ENCODE results near the gene NKG7.
"Not testable (repeated sequence)": the region's sequence is repeated elsewhere in the genome, so short reads cannot be mapped to it uniquely, and the experiment has no call there.

Gene NKG7, protein sequence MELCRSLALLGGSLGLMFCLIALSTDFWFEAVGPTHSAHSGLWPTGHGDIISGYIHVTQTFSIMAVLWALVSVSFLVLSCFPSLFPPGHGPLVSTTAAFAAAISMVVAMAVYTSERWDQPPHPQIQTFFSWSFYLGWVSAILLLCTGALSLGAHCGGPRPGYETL

DNA sequence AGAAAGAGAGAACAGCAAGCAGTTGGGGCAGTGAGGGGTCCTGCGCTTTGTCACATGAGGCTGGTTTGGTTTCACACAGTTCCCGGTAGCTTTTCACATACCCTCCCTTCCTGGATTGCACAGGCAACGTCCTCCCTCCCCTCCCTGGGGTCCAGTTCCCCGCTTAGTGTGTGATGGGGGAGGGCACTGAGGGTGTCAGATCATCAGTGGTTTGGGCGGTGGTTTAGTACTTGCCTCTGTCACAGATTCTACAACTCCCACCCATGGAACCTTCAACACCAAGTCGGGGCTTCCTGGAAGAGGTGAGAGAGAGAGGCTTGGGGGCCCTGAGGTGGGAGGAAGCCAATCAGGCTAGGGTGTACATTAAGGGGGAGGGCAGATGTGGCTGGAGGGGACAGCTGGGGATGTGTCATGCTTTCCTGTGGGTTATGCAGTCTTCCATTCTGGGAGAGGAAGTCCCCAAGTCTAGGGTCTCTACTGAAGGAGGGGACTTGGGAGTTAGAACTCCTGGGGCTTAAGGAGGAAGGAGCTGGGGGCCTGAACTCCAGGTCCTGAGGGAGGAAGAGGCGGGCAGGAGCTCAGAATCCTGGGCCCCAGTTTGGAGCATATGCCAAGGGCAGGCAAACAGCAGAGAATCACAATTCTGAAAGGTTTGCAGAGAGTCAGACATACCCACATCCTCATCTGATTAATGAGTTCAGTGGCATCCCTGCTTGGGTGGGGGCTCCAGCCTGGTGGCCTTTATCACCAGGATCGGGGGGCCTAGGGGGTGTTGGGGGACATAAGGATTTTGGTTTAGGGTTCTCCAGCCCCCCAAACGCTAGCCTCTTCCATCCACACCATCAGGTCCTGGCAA, at the start of gene NKG7:
Gene NKG7, minus strand, starts transcription at position 6 of the 856 bp plus-strand sequence. CDS start 119 bp downstream, outside the sequence.
- no peak for DNase-seq

DNA sequence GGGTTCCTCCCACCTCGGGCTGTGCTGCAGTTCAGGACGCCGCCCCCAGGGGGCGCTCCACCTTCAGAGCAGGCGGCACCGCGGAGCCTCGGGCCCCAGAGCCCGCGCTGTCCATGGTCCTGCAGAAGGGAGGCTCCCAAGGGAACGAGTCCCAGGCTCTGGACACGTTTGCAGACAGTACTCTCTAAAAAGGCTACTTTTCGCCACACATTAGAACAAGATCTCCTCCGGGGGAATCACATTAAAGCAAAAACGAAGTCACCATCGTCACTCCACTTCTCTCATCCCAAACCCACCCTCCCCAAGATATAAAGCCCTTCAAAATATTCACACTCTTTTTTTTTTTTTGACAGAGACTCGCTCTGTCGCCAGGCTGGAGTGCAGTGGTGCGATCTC, 49.6 kb upstream of the NKG7 start:
- peak; percentile 83 for DNase-seq

- no peak for DNase-seq
Observed at GRCh38 chr19:51421229-51422052, 49.0 kb upstream of the NKG7 start.

DNA sequence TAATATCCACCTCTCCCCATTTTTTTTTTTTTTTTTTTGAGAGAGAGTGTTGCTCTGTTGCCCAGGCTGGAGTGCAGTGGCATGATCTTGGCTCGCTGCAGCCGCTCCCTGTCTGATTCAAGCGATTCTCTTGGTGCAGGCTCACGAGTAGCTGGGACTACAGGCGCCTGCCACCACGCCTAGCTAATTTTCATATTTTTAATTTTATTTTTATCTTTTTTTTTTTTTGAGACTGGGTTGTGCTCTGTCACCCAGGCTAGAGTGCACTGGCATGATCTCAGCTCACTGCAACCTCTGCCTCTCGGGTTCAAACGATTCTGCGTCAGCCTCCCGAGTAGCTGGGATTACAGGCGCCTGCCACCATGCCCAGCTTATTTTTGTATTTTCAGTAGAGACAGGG, 48.1 kb upstream of the NKG7 start:
- DNase-seq, result not testable (repeated sequence)

- no peak for DNase-seq
Observed at GRCh38 chr19:51418707-51419106, 46.3 kb upstream of the NKG7 start.

GRCh38 chr19:51417810-51418157, 45.3 kb upstream of the NKG7 start:
- DNase-seq, result no peak

DNA sequence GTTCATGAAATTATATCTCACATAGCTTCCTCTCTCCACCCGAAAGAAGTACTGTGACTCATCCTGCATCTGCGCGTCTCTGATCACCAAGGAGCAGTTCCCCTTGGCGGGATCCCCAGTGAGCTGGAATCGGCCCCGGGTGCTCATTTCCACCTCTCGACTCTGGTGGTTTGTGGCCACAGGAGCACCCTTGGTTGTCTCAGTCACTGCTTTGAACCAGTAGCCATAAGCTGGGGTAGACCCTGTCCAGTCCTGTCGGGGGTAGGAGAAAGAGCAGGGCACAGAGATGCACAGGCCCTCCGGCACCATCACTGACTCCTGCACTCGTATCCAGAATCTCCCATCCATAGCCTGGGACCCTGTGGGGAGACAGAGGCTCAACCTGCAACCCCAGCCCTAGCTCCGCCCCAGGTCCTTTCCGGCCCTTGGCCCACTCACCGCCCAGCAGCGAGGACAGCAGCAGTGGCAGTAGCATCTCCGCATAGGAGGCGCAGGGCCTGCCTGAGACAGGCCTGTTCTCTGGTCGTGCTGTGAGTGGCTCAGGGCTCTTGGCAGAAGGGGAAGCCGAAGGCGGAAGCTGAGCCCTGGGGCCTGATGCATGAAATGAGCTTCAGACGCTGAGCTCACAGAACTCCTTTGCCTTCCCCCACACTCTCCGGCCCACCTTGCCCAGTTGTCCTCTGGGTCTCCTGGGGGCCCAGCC, 44.8 kb upstream of the NKG7 start, which contains the start of gene SIGLEC10:
Gene SIGLEC10, minus strand, starts transcription at position 536 of the 703 bp plus-strand sequence. Its CDS starts 61 bp downstream, at position 475.
- no peak for DNase-seq

- DNase-seq, result not testable (repeated sequence)
Observed at GRCh38 chr19:51416422-51416821, 44.0 kb upstream of the NKG7 start.

DNA sequence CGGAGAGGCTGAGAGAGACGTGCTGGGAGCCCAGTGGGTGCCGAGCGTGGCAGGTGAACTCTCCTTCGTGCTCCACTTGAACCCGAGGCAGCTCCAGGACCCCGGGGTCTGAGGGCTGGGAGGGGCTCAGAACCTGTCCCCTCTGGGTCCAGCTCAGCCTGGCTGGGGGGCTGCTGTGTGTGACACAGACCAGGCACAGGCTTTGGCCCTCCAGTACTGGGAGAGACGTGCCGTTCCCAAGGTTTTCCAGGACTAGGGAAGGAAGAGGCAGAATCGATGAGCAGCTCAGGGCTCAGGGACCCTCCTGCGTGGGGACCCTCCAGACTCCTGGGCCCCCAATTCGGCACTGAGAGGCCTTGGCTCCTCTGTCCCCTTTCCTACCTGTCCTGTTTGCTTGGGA, 42.7 kb upstream of the NKG7 start:
- DNase-seq, result no peak

GRCh38 chr19:51410950-51411748, 38.7 kb upstream of the NKG7 start:
- no peak for DNase-seq

DNA sequence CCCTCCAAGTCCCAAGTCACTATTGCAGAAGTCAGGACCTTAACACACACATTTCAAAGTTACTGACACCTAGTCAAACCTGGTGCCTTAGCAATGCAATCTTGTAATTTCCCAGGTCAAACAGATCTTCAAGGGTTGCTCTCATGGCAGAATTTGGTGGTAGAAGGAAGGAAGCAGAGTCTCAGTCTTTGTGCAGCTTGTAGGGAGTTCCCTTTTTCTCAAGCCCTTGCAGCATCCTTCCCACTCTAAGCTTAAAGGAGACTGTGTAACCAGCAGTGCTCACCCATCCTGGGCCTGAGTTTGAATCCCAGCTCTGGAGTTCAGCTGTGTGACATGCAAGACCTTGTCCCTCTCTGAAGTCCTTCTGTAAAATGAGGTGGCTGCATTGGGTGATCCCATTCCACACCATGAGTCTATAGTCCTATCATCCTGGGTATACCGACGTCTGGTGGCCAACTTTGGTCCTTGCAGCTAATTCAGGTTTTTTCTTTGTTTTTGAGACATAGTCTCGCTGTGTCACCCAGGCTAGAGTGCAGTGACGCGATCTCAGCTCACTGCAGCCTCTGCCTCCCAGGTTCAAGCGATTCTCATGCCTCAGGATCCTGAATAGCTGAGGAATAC, 35.2 kb upstream of the NKG7 start:
- no peak for DNase-seq

- no peak for DNase-seq
Observed at GRCh38 chr19:51402117-51402516, 29.7 kb upstream of the NKG7 start.

GRCh38 chr19:51399936-51400335, 27.5 kb upstream of the NKG7 start:
- DNase-seq, result not testable (repeated sequence)

- DNase-seq, result no peak
Observed at GRCh38 chr19:51399231-51399630, 26.8 kb upstream of the NKG7 start.

DNA sequence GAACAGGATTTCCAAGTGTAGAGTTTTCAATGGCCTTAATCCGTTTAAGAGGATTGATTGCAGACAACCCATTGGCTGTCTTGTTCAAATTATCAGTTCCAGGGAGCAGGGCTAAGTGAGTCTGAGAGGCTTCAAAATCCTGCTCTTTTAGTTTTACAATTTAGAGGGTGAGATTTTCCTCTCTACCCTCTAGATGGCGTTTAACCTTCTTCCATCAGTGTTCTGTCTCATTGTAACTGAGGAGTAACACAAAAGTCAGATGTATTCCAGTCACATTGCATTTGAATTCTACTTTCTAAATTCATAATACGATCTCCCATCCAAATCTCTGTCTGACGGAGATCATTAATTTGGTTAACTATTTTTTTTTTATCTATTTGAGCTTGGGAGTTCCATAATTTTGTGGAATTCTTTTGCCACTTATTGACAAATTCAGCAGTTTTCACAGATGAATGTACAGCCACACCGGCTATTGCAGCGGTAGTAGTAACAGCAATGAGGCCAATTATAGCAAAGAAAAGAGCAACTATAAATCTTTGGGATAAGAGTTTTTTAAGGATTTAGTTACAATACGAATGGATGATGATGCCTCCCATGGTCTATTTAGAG, 25.7 kb upstream of the NKG7 start:
- DNase-seq, result no peak

DNA sequence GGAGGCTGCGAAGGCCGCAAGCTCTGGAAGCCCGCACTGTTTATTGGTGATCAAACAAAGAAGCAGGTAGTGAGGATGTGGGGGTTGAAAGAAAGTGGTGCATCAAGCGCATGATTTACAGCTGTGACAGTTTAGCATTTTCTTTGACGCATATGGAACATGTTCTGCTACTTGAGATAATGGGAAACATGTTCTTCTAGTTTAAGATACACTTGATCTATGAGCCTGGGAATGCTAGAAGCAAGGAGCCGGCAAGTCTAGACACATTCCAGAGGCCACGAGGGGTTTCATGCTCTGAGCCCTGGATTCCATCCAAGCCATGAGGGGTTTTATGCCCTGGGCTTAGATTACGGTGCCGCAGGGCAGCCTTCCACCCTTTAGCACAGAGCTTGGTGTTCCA, 25.0 kb upstream of the NKG7 start:
- not testable (repeated sequence) for DNase-seq

GRCh38 chr19:51396175-51396574, 23.7 kb upstream of the NKG7 start:
- no peak for DNase-seq

DNA sequence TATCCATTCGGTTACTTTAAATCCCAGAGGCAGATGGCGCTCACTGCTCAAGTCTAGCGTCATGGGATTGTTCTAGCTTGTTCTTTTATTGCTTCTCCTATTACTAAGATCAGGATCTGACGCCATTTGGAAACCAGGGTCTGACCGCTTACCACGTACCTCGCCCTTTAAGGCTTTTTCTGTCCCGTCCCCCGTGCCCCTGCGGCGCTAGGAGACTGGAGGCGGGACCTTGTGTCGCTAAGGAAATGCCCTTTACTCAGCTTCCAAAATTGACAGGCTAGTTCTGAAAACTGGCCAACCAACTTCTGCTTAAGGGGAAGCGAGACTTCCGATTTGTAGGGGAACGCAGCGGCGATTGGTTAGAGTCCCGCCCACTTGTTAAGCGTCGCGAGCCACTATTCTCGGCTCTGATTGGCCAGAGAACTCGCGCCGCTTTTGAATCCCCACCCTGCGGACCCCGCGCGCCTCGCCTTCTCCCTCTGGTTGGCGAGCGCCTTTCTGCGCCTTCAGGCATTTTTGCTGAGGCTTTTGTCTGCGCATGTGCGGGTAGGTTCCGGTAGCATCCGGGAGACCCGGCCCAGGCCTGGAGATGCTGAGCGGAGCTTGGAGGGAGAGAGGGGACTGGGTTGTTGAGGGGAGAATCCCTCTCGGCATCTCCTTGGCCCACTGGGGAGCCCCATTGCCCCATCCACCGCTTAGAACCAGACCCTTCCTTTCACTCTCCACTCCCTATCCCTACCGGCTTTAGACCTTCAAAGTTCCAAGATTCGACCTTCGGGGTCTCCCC, 21.8 kb upstream of the NKG7 start:
- DNase-seq, result peak; percentile 94

DNA sequence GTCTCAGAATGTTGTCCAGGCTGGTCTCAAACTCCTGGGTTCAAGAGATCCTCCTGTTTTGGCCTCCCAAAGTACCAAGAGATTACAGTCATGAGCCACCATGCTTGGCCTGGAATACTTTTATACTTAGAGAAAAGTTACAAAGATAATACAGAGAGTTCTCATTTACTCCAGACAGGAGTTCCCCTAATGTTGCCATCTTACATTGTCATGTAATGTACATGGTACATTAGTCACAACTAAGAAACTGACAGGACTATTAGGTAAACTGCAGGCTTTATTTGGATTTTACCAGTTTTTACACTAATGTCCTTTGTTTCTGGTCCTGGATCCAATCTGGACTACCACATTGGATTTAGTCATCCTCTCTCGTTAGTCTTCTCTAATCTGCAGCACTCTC, 20.2 kb upstream of the NKG7 start:
- DNase-seq, result no peak

GRCh38 chr19:51391073-51391611, 18.7 kb upstream of the NKG7 start:
- no peak for DNase-seq
